ENCODE measurements around the gene ARCN1.

The ARCN1 gene

GRCh38 chr11:118639899-118640298 lies 67.7 kb downstream of the ARCN1 start:
- H3K4me1 Mint-ChIP-seq = peaks cover 17% of the 10 kb centered on the region
- peak overlapping the region in 1 of 3 experiments; percentile 80 for H3K27ac Mint-ChIP-seq
- no peaks in the 10 kb centered on the region for H3K27me3 Mint-ChIP-seq (ENCODE audit: low read depth)
- TF ChIP-seq CTCF (IDR thresholded peaks at IDR 0.05; ENCODE audit: unreplicated experiment in 3 of 3) = no peak
- H3K9me3 Mint-ChIP-seq = no peaks in the 10 kb centered on the region
- H3K4me3 Mint-ChIP-seq = no peak overlapping the region
- peaks cover 51% of the 10 kb centered on the region for H3K36me3 Mint-ChIP-seq (ENCODE audit: low read depth)

GRCh38 chr11:118640332-118641154 lies 68.3 kb downstream of the ARCN1 start:
- Mint-ChIP-seq H3K27me3 (ENCODE audit: low read depth) (no peaks in the 10 kb centered on the region), H3K27ac (peak overlapping the region in 1 of 3 experiments; percentile 80), H3K9me3 (no peaks in the 10 kb centered on the region), H3K4me3 (no peak overlapping the region), H3K4me1 (peaks cover 11% of the 10 kb centered on the region), H3K36me3 (ENCODE audit: low read depth) (peaks cover 56% of the 10 kb centered on the region)
- no peak for TF ChIP-seq CTCF (IDR thresholded peaks at IDR 0.05; ENCODE audit: unreplicated experiment in 3 of 3)

GRCh38 chr11:118641397-118642019 lies 69.3 kb downstream of the ARCN1 start:
- peak overlapping the region; percentile 36 to 95 (median 88) for H3K27ac Mint-ChIP-seq
- no peak for TF ChIP-seq CTCF (IDR thresholded peaks at IDR 0.05; ENCODE audit: unreplicated experiment in 3 of 3)
- H3K9me3 Mint-ChIP-seq = no peaks in the 10 kb centered on the region
- H3K36me3 Mint-ChIP-seq (ENCODE audit: low read depth) = peaks cover 54% of the 10 kb centered on the region
- H3K27me3 Mint-ChIP-seq (ENCODE audit: low read depth) = no peaks in the 10 kb centered on the region
- H3K4me1 Mint-ChIP-seq = peaks cover 10% of the 10 kb centered on the region
- H3K4me3 Mint-ChIP-seq = no peak overlapping the region

GRCh38 chr11:118643142-118643994 lies 71.2 kb downstream of the ARCN1 start:
- Mint-ChIP-seq H3K4me1 (peaks cover 15% of the 10 kb centered on the region), H3K27me3 (ENCODE audit: low read depth) (no peaks in the 10 kb centered on the region), H3K27ac (peak overlapping the region in 1 of 3 experiments; percentile 60), H3K36me3 (ENCODE audit: low read depth) (peaks cover 56% of the 10 kb centered on the region), H3K4me3 (no peak overlapping the region), H3K9me3 (no peaks in the 10 kb centered on the region)
- TF ChIP-seq CTCF (IDR thresholded peaks at IDR 0.05; ENCODE audit: unreplicated experiment in 3 of 3) = no peak

- Mint-ChIP-seq H3K27ac (no peak overlapping the region), H3K27me3 (ENCODE audit: low read depth) (no peaks in the 10 kb centered on the region), H3K36me3 (ENCODE audit: low read depth) (peaks cover 59% of the 10 kb centered on the region), H3K9me3 (no peaks in the 10 kb centered on the region), H3K4me1 (peaks cover 15% of the 10 kb centered on the region), H3K4me3 (no peak overlapping the region)
- no peak for TF ChIP-seq CTCF (IDR thresholded peaks at IDR 0.05; ENCODE audit: unreplicated experiment in 3 of 3)
Observed at GRCh38 chr11:118643995-118644345, 71.8 kb downstream of the ARCN1 start.

Data from nephron (organoid).